Tibial nerve (tissue), 4 donors: ENCODE measurements around the gene CENPM.

Experiments
- CTCF ChIP-seq, 5 experiments: fragments of 200-600 bp in 3 of 5; fragments of 450-650 bp in 2 of 5; sonication (generic) in 3 of 5; IDR thresholded peaks; one replicate each; pipeline ENCODE4 v1.5.1; 2016 to 2019; ENCODE audit warnings: antibody characterized with exemption in 5 of 5, mild to moderate bottlenecking in 3 of 5, moderate library complexity in 2 of 5
- EP300 ChIP-seq, 2 donors: sonication (generic); formaldehyde crosslinking; IDR thresholded peaks; one replicate each; pipeline ENCODE4 v1.6.1; 2017; ENCODE audit warnings: antibody characterized with exemption in 2 of 2, mild to moderate bottlenecking in 1 of 2
- POLR2A ChIP-seq, 2 donors: fragments of 450-650 bp; IDR thresholded peaks; one replicate each; pipeline ENCODE4 v1.6.1; 2017; ENCODE audit warnings: antibody characterized with exemption in 2 of 2, mild to moderate bottlenecking in 2 of 2, moderate library complexity in 2 of 2

- TF ChIP-seq CTCF (IDR thresholded peaks at IDR 0.05) (no peak), POLR2A (IDR thresholded peaks at IDR 0.05) (no peak), EP300 (IDR thresholded peaks at IDR 0.05) (peak; percentile 0 to 5)
Observed at GRCh38 chr22:41964112-41964491, 17.1 kb upstream of the CENPM start.
